H1 (cell line): ENCODE measurements around the gene EPHB1. TPM values are rescaled to one million over a fixed set of nuclear protein-coding genes. Genes with fewer than 3 reads are reported as not detected.

ENCODE experiments used
- CHD7 ChIP-seq: fragments of 300-600 bp; sonication (generic); IDR thresholded peaks from 2 replicates; pipeline ENCODE4 v1.7.1; 2012; ENCODE audit warnings: low read length, moderate library complexity, mild to moderate bottlenecking, inconsistent platforms; ENCODE audit not compliant: insufficient replicate concordance
- JUN ChIP-seq: IDR thresholded peaks from 2 replicates; pipeline ENCODE4 v1.6.1; 2011; ENCODE audit warnings: low read depth, mild to moderate bottlenecking, improper control_type of control experiment, low read length
- KDM5A ChIP-seq: fragments of 200-600 bp; IDR thresholded peaks from 2 replicates; pipeline ENCODE4 v1.7.1; 2012; ENCODE audit warnings: mild to moderate bottlenecking, low read length, inconsistent platforms, mixed read lengths
- RXRA ChIP-seq: IDR thresholded peaks from 2 replicates; pipeline ENCODE4 v1.6.1; 2011; ENCODE audit warnings: low read depth, mild to moderate bottlenecking, low read length, moderate library complexity; ENCODE audit not compliant: insufficient read depth
- SUZ12 ChIP-seq: fragments of 200-600 bp; sonication (generic); IDR thresholded peaks from 2 replicates; pipeline ENCODE4 v1.6.1; 2012; ENCODE audit warnings: mild to moderate bottlenecking, inconsistent platforms, low read length, moderate library complexity, mixed read lengths
- TBP ChIP-seq: IDR thresholded peaks from 2 replicates; pipeline ENCODE4 v1.6.1; 2011; ENCODE audit warnings: low read depth, low read length, improper control_type of control experiment
- ZNF274 ChIP-seq: IDR thresholded peaks from 2 replicates; pipeline ENCODE4 v1.7.0; 2012; ENCODE audit warnings: low read length, borderline replicate concordance; ENCODE audit errors: extremely low read depth
- polyA plus RNA-seq, 7 experiments: library from polyadenylated mRNA; depleted of rRNA in 3 of 7; stranded (reverse) in 5 of 7; unstranded in 2 of 7; fragments of >200 nt in 5 of 7; fragments of 200-250 nt in 2 of 7; gene quantifications; 1 replicate in 5 of 7; 2 replicates in 1 of 7; 4 replicates in 1 of 7; pipeline versions ENCODE4 v1.2.1 to v1.2.3, GENCODE V29; 2011 to 2013; ENCODE audit warnings: missing spikeins in 2 of 7, mixed read lengths in 2 of 7
- total RNA-seq: library from RNA; stranded (reverse); fragmentation: NEBNext Ultra II Directional; extraction: Animal tissue kit (Norgen Biotek cat#: 25700); gene quantifications from 2 replicates; pipeline ENCODE4 v1.2.1, GENCODE V29; 2021

Gene EPHB1
- total and polyA plus RNA-seq, 2 of the 8 experiments (the other 6 are each of a cell fraction or from before 2014, with no cell fraction given), result 3.5 to 5.9 TPM

DNA sequence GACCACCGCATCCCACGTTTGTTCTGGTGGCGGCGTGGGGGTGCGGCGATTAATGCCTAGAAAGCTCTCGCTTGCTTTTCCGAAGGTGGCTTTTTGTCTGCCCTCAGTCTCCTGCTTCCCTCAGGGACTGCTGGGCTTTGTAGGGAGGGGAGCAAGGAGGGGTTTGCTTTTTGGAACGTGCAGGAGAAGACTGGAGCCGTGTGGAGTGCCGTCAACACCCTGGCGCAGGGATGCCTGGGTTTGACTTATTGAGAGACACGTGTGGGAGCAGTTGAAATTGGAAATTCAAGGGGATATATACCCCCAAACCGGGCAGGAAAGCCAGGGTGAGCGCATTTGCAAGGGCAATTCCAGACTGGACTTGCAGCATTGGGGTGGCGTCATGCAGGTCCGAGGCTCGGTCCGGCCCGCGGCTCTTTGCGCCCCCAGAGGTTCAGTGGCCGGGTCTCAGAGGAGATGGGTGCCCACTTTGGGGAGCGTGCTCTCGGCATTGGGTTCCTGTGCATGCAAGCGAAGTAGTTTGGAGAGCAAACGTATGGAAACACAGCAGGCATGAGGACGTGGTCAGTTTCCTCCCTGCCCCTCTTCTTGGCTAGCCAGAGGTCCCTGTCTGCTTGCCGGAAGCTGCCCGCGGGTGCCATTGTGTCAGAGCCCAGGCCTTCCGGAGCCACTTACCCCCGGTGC, 2.1 kb downstream of the EPHB1 start (continued):
- TF ChIP-seq CHD7 (no peak), ZNF274 (no peak), KDM5A (no peak), SUZ12 (peak; percentile 68), JUN (no peak), TBP (no peak), RXRA (no peak)
